ENCODE measurements around the gene H6PD. TPM values are rescaled to one million over a fixed set of nuclear protein-coding genes. Genes with fewer than 3 reads are reported as not detected.

H6PD gene
- total and polyA plus RNA-seq, 9 of the 15 experiments (the other 6 are each of a cell fraction or from before 2014, with no cell fraction given) = 0.04 to 2.5 (median 0.95) TPM

- no peak for TF ChIP-seq AFF1 (IDR thresholded peaks at IDR 0.05; ENCODE audit: low read depth in 1 of 2, partially characterized antibody in 2 of 2)
- TF ChIP-seq BACH1 (tag; IDR thresholded peaks at IDR 0.05) = no peak
These were observed 59.2 kb downstream of the H6PD start (continued) for GRCh38 chr1:9293533-9294404.

- H3K27me3 ChIP-seq (ENCODE audit: control insufficient read depth in 2 of 2, insufficient read depth in 2 of 2, low read length in 2 of 2) = peaks cover 26 to 52% of the 10 kb centered on the region in 2 experiments
- 0 out of 2 replicates have a peak, but pooled peaks cover 2% of the 10 kb centered on the region for H3K9me3 ChIP-seq (replicated peaks; ENCODE audit: control insufficient read depth, insufficient read depth, low read depth, low read length)
- FAIRE-seq (no peak), DNase-seq (ENCODE audit: extremely low read depth in 1 of 4, low spot score in 3 of 4) (no peak), ATAC-seq (no peak)
- no peak overlapping the region for H2AFZ ChIP-seq (ENCODE audit: low read depth, low read length)
- H3K79me2 ChIP-seq (ENCODE audit: control insufficient read depth, insufficient read depth, low read length) = no peaks in the 10 kb centered on the region
- H3K9ac ChIP-seq (ENCODE audit: insufficient read depth in 1 of 2, low read depth in 2 of 2, low read length in 2 of 2) = no peak overlapping the region
- peaks cover 3 to 20% of the 10 kb centered on the region in 2 experiments; a peak in 3 of 5 replicates for H3K4me1 ChIP-seq (replicated peaks in 1 of 2; ENCODE audit: control insufficient read depth in 2 of 2, insufficient read depth in 2 of 2, low read length in 2 of 2)
- TF ChIP-seq ZZZ3 (IDR thresholded peaks at IDR 0.05) (no peak), GMEB1 (CRISPR knock-in tag; IDR thresholded peaks at IDR 0.05) (no peak), POLR2A (conservative IDR thresholded peaks at IDR 0.05) (no peak), ZNF239 (CRISPR knock-in tag; IDR thresholded peaks at IDR 0.05) (no peak), TSC22D4 (tag; IDR thresholded peaks at IDR 0.05) (no peak), IFI16 (CRISPR knock-in tag; IDR thresholded peaks at IDR 0.05) (no peak), ZBTB12 (CRISPR knock-in tag; IDR thresholded peaks at IDR 0.05) (no peak), ZNF584 (CRISPR knock-in tag; IDR thresholded peaks at IDR 0.05; ENCODE audit: low read depth) (no peak), ZKSCAN8 (CRISPR knock-in tag; IDR thresholded peaks at IDR 0.05) (no peak)
- no peaks in the 10 kb centered on the region for H3K9me1 ChIP-seq (ENCODE audit: control insufficient read depth, insufficient read depth, low read length)
- WGBS (ENCODE audit: insufficient coverage, low coverage, missing lambda C conversion rate) = 45% methylated on average over 6 of the region's 6 CpGs
- no TSS peak for BruUV-seq (replicated peaks)
- no peak overlapping the region for H3K4me3 ChIP-seq
- CTCF ChIA-PET (ENCODE audit: low intra/inter-chr PET ratio) = interaction anchor here (1.3 kb wide), 1 partner anchor 161 kb away, joined by 3 read pairs; no protein-coding TSS in a partner anchor
- in situ Hi-C loops (cut with MboI) (no loop called here), intact Hi-C loops (cut with micrococcal nuclease) (no loop called here)
- H3K36me3 ChIP-seq (ENCODE audit: control insufficient read depth, insufficient read depth, low read length) = no peaks in the 10 kb centered on the region
- H3K27ac ChIP-seq (ENCODE audit: extremely low read depth, low read depth, low read length) = no peak overlapping the region
- POLR2A ChIA-PET = no interaction called here
- no peak overlapping the region for H3K4me2 ChIP-seq (ENCODE audit: insufficient read depth, low read length)
- H4K20me1 ChIP-seq (replicated peaks; ENCODE audit: control insufficient read depth, insufficient read depth, low read length) = 0 out of 2 replicates have a peak, but pooled peaks cover 12% of the 10 kb centered on the region
These were observed 59.8 kb downstream of the H6PD start for GRCh38 chr1:9294405-9294773.
